ENCODE data around the gene NEO1.
"Not testable (repeated sequence)": the region's sequence is repeated elsewhere in the genome, so short reads cannot be mapped to it uniquely, and the experiment has no call there.

NEO1 gene

GRCh38 chr15:73143763-73144155 lies 91.5 kb downstream of the NEO1 start:
- no peak for DNase-seq

- no peak for DNase-seq
Measured at GRCh38 chr15:73146419-73146818, 94.2 kb downstream of the NEO1 start.

- DNase-seq, result no peak
Measured at GRCh38 chr15:73150831-73151230, 98.6 kb downstream of the NEO1 start.

- no peak for DNase-seq
Measured at GRCh38 chr15:73153024-73153423, 100.8 kb downstream of the NEO1 start.

GRCh38 chr15:73153447-73153846 lies 101.2 kb downstream of the NEO1 start:
- no peak for DNase-seq

- no peak for DNase-seq
Measured at GRCh38 chr15:73156431-73157191, 104.3 kb downstream of the NEO1 start.

- no peak for DNase-seq
Measured at GRCh38 chr15:73161546-73161945, 109.3 kb downstream of the NEO1 start.

GRCh38 chr15:73165435-73165834 lies 113.2 kb downstream of the NEO1 start:
- DNase-seq, result no peak

GRCh38 chr15:73165844-73166243 lies 113.6 kb downstream of the NEO1 start:
- DNase-seq, result no peak

- DNase-seq, result not testable (repeated sequence)
Measured at GRCh38 chr15:73166711-73167110, 114.4 kb downstream of the NEO1 start.

GRCh38 chr15:73168487-73168886 lies 116.2 kb downstream of the NEO1 start:
- no peak for DNase-seq

- DNase-seq, result no peak
Measured at GRCh38 chr15:73171711-73172110, 119.4 kb downstream of the NEO1 start.

- DNase-seq, result no peak
Measured at GRCh38 chr15:73172508-73172907, 120.2 kb downstream of the NEO1 start.

GRCh38 chr15:73174171-73174570 lies 121.9 kb downstream of the NEO1 start:
- DNase-seq, result no peak

GRCh38 chr15:73175382-73175781 lies 123.1 kb downstream of the NEO1 start:
- no peak for DNase-seq

GRCh38 chr15:73176598-73176997 lies 124.3 kb downstream of the NEO1 start:
- no peak for DNase-seq

- DNase-seq, result no peak
Measured at GRCh38 chr15:73183071-73183470, 130.8 kb downstream of the NEO1 start.

GRCh38 chr15:73190189-73190601 lies 137.9 kb downstream of the NEO1 start:
- no peak for DNase-seq

GRCh38 chr15:73195166-73195565 lies 142.9 kb downstream of the NEO1 start:
- no peak for DNase-seq

- DNase-seq, result no peak
Measured at GRCh38 chr15:73196113-73196512, 143.8 kb downstream of the NEO1 start.

- no peak for DNase-seq
Measured at GRCh38 chr15:73200339-73200738, 148.1 kb downstream of the NEO1 start.

GRCh38 chr15:73210630-73211029 lies 158.4 kb downstream of the NEO1 start:
- DNase-seq, result no peak

- no peak for DNase-seq
Measured at GRCh38 chr15:73212424-73212823, 160.2 kb downstream of the NEO1 start.

GRCh38 chr15:73221450-73221849 lies 169.2 kb downstream of the NEO1 start:
- DNase-seq, result not testable (repeated sequence)

GRCh38 chr15:73225358-73226015 lies 173.2 kb downstream of the NEO1 start:
- peak; percentile 51 for DNase-seq
